HG03378 (cell line): Measurements from ENCODE around the gene B3GNT3.

Source experiments
- ATAC-seq: cut with Tn5 transposase; IDR thresholded peaks from one replicate; pipeline ENCODE4 v1.9.1; 2021; ENCODE audit warnings: mild to moderate bottlenecking, moderate library complexity; ENCODE audit not compliant: unreplicated experiment

The B3GNT3 gene

DNA sequence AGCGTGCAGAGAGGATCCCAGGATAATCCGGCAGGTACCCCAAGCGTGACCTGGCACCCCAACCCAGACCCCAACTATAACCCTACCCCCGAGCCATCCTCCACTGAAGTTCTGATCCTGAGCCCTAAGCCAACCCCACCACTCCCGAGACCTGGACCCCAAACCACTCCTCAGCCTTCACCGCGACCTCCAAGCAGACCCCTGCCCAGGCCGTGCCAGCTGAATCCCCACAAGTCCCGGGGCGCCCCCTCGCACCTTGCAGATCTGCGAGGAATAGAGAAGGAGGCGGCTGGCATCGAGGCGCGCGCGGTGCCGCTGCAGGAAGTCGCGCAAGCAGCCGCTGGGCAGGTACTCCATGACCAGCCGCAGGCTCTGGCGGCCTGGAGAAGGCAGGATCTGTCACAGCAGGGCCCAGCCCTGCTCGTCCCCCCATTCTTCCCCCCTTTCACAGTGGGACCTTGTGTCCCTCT is 36.5 kb downstream of the B3GNT3 start:
- ATAC-seq, result no peak

DNA sequence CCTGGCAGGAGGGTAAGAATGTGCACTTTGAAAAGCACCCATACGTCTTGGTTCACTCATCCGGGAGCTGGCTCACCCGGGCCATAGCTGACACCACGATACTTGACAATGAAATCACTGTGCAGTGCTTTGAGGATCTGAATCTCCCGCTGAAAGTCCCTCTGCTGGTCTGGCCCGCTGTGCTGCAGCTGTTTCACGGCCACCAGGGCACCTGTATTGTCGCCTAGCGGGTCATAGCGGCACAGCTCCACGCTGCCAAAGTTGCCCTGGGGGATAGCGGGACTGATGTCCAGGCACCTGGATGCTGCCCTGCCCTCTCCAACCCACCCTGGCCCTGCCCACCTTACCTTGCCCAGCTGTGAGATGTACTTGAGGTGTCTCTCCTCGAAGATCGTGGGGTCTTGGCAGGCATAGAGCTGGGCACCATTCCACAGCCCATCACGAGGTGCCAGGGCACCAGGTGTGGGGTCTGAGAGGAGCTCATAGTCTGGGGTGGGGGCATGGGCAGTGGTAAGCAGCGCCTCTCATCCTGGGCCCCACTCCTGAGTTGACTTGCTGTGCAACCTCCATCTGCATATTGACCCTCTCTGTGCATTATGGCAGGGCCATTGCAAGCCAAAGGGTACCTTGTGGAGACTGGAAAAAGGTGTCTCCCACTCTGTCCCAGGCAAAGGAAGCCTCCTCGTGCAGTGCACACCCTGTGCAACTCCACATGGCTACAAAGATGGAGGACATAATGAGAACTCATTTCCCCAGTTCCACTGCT is 37.7 kb downstream of the B3GNT3 start:
- no peak for ATAC-seq

DNA sequence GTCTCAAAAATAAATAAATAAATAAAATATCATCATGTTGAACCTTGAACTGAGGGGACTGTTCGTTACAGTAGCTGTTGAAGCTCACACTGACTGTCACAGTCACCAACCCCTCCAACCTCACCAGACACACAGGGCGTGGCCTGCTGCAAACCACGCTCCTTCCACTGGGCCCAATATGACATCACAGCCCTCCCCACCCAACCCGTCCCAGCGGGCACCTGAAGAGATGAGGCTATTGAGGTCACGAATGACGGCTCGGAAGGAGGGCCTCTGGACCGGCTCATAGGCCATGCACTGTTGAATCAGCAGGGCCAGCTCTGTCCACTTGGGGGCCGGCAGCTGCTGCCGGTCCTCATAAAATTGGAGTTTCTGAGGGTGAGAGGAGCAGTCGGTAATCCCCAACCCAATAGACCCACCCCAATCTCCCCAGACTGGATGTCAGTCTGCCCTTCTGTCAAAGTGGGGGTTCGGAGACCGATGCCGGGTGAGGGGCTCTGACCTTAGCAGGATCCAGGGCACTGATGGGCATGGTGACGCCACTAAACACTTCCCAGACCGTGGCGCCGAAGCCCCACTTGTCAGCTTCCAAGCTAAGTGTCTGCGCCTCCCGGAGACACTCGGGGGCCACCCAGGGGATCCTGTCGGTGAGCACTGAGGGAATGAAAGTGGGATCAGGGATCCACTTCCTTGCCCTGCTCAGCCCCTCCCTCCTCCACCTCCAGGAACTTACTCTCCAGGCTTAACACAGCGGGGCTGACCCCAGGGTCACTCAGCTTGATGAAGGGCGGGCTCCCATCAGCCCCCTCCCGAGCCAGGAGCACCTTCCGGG is 39.6 kb downstream of the B3GNT3 start:
- no peak for ATAC-seq

DNA sequence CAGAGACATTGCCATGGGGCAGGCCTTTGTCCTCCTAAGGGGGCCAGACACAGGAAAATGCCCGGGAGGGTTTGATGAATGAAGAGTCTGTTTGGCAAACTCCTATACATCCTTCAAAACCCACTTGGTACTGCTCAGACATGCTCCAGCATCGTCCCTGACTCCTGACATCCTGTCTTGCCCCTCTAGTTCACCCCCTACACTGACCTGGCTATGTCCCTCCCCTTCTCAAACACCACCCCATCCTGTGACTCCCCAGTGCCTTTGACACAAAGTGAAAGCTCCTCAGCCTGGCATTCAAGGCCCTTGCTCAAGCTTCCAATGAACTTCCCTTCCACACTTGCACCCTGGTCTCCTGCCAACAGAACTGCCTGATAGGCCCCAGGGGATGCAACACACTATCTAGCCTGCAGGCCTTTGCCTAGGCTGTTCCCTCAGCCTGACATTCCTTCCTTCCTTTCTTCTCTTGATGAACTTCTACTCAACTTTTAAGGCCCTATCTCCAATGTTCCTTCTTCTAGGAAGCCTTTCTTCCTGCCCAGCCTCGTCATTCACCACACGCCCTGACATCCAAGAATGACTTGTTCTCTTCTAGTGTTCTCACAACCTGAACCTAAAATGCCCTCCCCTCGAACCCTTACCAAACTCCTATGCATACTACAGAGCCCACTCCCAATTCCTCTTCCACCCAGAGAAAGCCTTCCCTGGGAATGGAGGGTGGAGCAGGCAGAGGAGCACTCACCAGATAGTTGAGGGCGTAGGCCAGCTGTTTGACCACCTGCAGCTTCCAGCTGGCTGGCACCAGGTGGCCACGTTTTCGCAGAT is 40.5 kb downstream of the B3GNT3 start:
- ATAC-seq, result no peak

DNA sequence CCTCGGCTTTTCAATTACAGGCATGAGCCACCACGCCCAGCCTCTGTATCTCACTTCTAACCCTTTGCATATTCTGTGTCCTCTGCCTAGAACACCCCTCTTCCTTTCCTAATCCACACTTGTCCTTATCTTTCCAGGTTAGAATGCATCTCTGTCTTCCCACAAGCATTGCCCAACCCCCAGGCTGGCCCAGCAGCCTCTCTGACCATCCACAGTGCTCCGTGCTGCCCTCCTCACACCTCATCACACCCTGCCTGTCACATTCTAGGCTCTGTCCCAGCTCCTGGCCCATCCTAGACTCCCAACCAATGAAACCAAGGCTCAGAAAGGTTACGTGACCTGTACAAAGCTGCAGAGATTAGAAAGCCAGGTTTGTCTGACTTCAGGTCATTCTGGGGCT is 41.6 kb downstream of the B3GNT3 start:
- ATAC-seq, result no peak

DNA sequence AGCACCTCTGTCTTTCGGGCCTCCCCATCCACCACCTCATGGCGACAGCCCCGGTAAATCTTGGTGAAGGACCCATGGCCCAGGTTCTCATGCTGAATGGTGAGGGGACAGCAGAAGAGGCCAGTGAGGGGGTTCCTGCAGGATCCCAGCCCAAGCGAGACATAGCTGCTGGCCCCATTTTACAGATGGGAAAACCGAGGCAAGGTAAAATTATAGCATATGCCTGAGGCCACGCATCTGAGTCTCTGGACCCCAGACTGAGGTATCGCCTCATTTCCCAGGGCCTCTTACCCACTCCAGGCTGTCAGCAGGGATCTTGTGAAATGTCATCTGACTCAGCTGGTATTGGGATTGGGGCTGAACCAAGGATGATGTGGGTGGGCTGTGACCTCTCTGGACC is 43.0 kb downstream of the B3GNT3 start:
- no peak for ATAC-seq

DNA sequence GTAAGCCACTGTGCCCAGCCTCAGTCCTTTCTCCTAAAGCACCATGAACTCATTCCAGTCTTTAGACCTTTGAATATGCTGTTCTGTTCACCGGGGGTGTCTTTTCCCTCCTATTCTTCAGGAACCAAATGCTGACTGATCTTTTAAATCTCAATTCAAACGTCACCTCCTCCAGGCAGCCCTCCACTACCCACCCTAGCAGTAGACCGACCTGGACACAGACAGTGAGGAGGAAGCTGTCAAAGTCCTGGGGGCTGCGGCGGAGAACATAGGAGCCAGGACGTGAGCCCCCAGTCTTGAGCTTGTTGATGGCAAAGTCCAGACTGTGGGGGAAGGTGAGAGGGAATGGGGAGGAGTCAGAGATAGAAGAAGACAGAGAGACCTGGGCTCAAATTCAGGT is 45.1 kb downstream of the B3GNT3 start:
- ATAC-seq, result no peak

DNA sequence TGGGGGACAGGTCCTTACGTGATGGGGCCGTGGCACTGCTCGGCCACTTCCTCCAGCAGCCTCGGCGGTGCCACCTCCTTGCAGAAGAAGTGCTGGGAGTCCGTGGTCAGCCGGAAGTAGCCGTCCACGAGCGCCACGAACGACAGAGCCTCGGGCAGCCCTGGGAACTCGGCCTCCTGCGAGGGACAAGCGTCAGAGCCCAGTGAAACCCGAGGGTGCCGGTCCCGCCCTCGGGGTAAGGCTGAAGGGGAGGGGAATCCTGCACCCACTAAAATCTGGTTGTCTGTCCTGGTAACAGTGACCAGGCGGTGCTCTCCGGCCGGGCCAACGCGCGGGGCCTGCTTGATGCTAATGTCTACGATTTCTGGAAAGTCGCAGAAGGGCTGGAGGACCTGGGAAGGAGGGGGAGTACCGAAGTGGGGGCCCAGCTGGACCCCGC is 46.5 kb downstream of the B3GNT3 start:
- ATAC-seq, result no peak

DNA sequence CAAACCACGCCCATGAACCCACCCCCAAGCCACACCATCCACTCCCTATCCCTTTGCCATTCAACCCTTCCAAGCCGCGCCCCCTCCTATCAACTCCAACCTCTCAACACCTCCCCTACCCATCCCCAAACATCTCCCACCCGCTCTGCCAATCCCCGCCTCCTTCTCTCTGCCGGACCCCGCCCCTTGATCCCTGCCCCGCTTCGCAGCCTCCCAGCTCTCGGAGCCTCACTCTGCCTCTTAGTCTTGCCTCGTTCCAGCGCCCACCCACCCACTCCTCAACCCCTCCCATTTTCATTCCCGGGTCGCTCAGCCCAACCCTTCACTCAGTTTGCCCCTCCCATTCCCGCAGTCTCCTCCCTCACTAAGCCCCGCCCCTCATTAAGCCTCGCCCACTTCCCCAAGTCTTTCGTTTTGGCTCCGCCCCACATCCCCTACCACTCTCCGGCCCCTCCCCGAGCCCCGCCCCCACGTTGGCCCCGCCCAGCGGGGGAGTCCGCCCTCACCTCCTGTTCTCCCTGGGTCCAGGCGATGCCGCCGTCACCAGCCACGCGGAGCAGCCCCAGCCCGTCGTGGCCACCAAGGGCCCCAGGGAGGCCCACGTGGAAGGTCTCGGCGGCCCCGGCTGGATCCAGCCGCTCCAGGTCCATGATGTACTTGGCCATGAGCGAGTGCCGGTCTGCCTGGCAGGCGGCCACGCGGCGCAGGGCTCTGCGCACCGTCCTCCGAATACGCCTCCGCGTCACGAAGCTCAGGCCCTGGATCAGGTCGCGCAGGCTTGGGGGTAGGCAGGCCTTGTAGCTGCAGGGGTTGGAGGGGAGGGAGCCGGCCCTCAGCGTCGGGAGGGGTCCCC is 47.1 kb downstream of the B3GNT3 start:
- no peak for ATAC-seq

DNA sequence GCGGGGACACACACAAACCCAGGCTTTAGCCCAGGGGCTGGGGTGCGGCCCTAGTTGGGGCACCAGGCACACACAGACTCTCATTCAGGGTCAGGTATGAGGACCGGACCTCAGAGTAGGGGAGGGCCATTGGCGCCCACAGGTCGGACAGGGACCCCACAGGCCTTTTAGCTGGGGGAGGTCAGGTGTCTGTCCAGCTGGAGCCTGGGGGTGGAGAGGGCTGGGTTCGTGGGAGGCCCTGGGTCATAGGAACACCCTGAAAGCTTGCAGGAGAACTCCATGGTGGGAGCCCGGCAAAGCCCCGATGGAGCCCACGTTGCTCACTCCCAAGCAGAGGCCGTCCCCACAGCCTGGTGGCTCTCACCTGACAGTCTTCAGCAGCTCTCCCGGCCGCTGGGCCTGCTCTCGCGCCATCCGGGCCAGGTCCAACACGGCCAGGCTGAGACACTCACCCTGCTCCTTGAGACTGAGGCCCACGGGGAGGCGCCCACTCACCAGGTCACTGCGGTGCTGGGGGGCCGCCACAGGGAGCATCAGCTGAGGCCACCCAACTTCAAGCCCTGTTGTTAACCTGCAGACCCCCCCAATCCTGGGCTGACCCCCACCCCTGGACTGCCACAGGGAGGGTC is 47.8 kb downstream of the B3GNT3 start:
- no peak for ATAC-seq

DNA sequence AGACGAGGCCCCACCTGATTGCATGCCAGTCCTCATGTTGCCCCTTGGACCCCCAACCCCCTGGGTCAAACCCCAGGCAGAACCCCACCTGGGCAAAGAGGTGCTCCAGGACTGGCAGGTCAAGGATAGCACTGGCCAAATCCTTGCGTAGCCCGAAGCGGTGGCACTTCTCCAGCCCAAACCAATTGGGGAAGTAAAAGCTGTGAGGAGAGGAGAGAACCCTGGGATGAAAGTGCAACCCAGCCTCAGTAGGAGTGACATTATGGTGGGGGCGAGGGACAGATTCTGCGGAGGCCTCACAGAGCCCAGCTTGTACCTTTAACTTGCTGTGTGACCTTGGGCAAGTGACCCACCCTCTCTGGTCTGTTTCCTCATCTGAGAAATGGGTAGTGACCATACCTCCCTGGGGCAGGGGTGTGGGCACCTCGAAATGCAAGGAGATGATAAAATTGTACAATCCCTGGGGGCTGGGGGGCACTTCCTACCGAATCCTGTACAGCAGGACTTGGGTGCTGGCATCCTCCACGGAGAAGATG is 48.4 kb downstream of the B3GNT3 start:
- ATAC-seq, result no peak

DNA sequence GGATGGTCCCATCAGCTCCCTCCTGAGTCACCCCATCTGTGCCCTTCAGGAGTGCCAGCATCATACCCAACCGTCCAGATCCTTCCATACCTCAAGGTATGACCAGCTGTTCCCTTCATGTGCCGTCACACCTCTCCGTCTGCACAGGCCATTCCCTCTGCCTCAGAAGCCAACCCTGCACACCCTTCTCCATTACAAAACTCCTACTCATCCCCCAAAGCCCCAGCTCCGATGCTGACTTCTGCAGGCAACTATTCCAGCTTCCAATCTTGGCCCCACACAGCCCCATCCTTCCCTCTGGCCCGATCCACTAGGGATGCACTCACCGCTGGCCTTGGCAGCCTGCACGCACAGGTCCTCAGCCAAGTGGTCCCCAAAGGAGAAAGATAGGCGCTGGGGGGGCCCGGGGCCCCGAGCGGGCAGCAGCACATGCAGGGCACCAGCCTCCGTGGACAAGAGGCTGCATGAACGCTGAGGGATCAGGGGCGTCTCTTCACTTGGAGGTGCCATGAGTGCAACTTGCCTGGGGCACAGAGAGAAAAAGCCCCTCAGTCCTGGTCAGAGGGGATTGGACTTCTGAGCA is 49.1 kb downstream of the B3GNT3 start:
- no peak for ATAC-seq

DNA sequence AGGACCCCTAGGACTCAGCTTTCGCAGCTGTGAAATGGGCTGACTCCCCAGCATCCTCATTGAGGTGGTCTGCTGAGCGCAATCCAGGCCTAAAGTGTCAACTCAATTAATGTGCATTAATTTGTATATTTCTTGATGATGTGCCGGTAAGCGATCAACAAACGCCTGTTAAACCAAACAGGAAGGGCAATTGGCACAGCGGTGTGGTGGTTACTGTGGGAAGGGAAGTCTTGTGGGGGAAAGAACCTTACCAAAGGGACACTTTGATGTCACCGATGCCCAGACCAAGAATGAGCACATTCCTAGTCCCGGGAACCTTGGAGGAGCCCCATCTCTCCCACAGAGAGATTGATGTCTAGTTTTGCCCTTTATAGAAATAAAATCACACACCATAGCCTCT is 51.2 kb downstream of the B3GNT3 start:
- ATAC-seq, result no peak

DNA sequence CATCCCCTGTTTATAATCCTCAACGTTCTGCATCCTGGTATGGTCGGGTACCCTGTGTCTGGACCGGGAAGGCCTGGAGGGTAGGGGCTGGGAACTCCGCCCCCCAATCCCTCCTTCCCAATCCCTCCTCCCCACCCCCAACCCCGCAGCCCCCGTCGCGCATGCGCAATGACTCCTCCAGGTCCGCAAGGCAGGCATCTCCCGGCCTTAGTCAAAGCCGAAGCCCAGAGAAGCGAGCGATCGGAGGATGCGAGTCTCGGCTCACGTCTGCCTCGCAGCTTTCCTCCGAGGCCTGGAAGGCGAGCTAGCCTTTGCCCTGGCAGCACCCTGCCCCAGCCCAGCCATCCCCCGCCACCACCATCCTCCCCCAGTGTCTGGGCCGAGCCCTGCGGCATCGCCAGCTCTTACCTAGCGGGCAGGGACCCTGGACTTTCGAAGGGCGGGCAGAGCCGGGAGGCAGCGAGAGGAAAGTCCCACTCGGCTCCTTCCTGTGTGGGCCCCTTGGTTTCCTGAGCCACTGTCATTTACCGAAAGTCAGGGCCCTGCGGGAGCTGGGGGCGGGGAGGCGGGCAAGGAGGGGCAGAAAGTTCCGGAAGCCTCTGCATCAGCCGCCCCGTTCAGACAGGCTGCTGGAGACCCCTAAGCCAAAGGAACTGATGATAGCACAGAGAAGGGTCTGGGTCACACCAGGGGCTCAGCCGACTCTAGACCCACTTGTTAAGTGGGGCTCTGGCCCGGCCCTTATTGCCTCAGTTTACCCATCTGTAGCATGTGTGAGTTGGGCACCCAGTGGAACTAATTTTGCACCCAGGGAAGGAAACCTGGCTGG is 52.8 kb downstream of the B3GNT3 start, which contains the start of gene JAK3:
JAK3 (minus strand) TSS at position 445 of the 829 bp plus-strand sequence. CDS start 3,565 bp downstream, outside the sequence.
- no peak for ATAC-seq

DNA sequence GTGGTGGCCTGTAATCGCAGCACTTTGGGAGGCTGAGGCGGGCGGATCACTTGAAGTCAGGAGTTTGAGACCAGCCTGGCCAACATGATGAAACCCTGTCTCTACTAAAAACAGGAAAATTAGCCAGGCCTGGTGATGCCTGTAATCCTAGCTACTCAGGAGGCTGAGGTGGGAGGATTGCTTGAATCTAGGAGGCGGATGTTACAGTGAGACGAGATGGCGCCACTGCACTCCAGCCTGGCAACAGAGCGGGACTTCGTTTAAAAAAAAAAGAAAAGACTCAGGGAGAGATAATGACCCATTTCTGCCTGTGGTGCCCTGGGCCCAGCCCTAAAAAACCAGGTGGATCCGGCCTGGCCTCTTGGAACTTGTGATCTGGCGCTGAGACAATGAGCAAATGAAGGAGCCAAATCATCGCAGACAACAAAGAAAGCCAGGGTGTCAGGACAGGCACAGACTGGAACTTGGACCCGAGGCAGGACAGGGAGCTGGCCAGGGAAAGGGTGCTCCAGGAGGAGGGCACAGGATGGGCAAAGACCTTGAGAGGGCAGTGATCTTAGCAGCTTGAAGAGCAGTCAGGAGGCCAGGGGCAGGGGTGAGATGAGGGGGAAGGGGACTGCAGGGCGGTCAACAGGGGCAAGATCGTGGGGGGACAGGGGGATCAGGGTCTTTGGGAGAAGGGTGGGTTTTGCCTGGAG is 53.8 kb downstream of the B3GNT3 start:
- no peak for ATAC-seq

DNA sequence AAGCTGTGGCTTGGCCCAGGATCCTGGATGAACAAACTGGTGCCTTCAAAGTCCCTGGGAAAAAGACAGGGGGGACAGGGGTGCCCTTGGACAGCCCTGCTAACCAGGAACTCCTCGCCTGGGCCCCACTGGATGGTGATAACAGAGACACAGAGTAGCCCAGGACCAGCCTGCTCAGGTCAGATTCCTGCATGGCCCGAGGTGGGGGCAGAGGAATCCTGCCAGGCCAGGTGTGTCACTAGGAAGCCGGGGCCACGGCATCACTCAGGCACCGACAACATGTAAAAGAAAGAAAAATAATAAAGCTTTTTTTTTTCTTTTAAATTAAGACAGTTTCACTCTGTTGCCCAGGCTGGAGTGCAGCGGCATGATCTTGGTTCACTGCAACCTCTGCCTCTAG is 59.1 kb downstream of the B3GNT3 start:
- no peak for ATAC-seq

DNA sequence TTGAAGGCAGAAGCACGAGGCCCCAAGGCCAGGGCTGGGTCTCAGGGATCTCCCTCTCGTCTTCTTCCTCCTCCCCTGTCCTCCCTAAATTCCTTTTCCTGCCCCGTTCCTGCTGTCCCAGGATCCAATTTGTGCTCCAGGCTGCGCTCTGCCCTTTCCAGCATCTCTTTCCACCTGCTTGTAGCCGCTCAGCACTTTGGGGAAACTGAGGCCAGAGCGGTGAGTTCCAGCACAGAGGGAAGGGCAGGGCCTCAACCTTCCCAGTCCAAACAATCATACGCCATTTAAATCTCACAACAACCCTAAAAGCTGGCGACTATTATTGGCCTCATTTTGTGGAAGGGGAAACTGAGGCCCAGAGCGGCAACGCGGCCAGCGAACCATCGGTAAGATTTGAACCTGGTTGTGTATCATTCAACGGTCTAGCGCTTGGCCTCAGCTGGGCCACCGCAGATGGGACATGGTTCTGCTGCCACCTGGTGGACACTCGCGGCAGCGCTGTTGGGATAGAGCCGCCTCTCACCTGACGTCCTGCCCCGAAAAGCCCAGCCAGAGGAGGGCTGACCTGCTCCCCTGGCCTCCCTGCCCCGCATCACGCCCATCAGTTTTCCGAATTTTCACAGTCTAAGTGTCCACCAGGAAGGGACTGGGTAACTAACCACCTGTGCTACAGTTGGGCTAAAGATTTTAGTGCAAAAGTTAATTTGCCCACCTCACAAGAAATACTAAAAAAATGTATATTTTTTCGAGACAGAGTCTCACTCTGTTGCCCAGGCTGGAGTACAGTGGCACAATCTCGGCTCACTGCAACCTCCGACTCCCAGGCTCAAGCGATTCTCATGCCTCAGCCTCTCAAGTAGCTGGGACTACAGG is 60.6 kb downstream of the B3GNT3 start:
- no peak for ATAC-seq
